Mesendoderm (in vitro differentiated cells): ENCODE measurements around the gene ARMC2.
A peak's percentile ranks its signal among the peaks of the same experiment; 100 is the strongest.

Experiments used
- DNase-seq: peaks from one replicate; pipeline ENCODE4 v3.0.0; 2013
- H2AK5ac ChIP-seq: 2 replicates; pipeline ENCODE4 v1.6.1; 2013; ENCODE audit warnings: low read length, inconsistent platforms
- H2BK120ac ChIP-seq: 2 replicates; pipeline ENCODE4 v1.6.1; 2013; ENCODE audit warnings: low read depth, mild to moderate bottlenecking, low read length, moderate library complexity, mixed read lengths
- H2BK15ac ChIP-seq: replicated peaks from 2 replicates; pipeline ENCODE4 v1.6.1; 2013; ENCODE audit warnings: low read depth, mild to moderate bottlenecking, moderate library complexity
- H2BK5ac ChIP-seq: 2 replicates; pipeline ENCODE4 v1.6.1; 2013; ENCODE audit warnings: low read length, inconsistent platforms
- H3K18ac ChIP-seq: 2 replicates; pipeline ENCODE4 v1.6.1; 2013; ENCODE audit warnings: mild to moderate bottlenecking, low read length, mixed read lengths
- H3K23ac ChIP-seq: one replicate; pipeline ENCODE4 v1.6.1; 2013; ENCODE audit warnings: low read length
- H3K27ac ChIP-seq: 2 replicates; pipeline ENCODE4 v1.5.1; 2013; ENCODE audit warnings: low read depth, mild to moderate bottlenecking, inconsistent platforms, low read length, moderate library complexity
- H3K27me3 ChIP-seq: 2 replicates; pipeline ENCODE4 v1.6.1; 2013; ENCODE audit warnings: low read length, control low read depth, mild to moderate bottlenecking, inconsistent platforms; ENCODE audit not compliant: insufficient read depth, poor library complexity
- H3K36me3 ChIP-seq: 2 replicates; pipeline ENCODE4 v1.6.1; 2013; ENCODE audit warnings: low read length, inconsistent platforms; ENCODE audit not compliant: control insufficient read depth, insufficient read depth
- H3K4ac ChIP-seq: one replicate; pipeline ENCODE4 v1.6.1; 2013; ENCODE audit warnings: low read depth, mild to moderate bottlenecking, low read length, moderate library complexity
- H3K4me1 ChIP-seq: 2 replicates; pipeline ENCODE4 v1.6.1; 2013; ENCODE audit warnings: low read depth, low read length, inconsistent platforms; ENCODE audit not compliant: control insufficient read depth
- H3K4me2 ChIP-seq: 2 replicates; pipeline ENCODE4 v1.6.1; 2013; ENCODE audit warnings: low read length
- H3K4me3 ChIP-seq: 2 replicates; pipeline ENCODE4 v1.5.1; 2013; ENCODE audit warnings: mild to moderate bottlenecking, low read length
- H3K56ac ChIP-seq: one replicate; pipeline ENCODE4 v1.6.1; 2013; ENCODE audit warnings: low read length
- H3K79me1 ChIP-seq: 2 replicates; pipeline ENCODE4 v1.6.1; 2013; ENCODE audit warnings: low read length, inconsistent platforms
- H3K79me2 ChIP-seq: 2 replicates; pipeline ENCODE4 v1.6.1; 2013; ENCODE audit warnings: mild to moderate bottlenecking, low read length; ENCODE audit not compliant: control insufficient read depth, insufficient read depth
- H3K9ac ChIP-seq: 2 replicates; pipeline ENCODE4 v1.6.1; 2013; ENCODE audit warnings: low read length, inconsistent platforms
- H4K5ac ChIP-seq: one replicate; pipeline ENCODE4 v1.6.1; 2013; ENCODE audit warnings: low read length
- H4K8ac ChIP-seq: one replicate; pipeline ENCODE4 v1.6.1; 2013; ENCODE audit warnings: low read depth, mild to moderate bottlenecking, control low read depth, low read length, moderate library complexity
- WGBS: extraction: QIAGEN DNeasy Blood & Tissue Kit; methylation state at CpG from one replicate; pipeline ENCODE4 v1.1.7; 2013; ENCODE audit warnings: low lambda C conversion rate, missing lambda C conversion rate; ENCODE audit not compliant: insufficient coverage; ENCODE audit errors: extremely low coverage; 5-methylcytosine and 5-hydroxymethylcytosine counted together

ARMC2 gene

GRCh38 chr6:109014606-109015005, 166.4 kb downstream of the ARMC2 start:
- Histone ChIP-seq H4K8ac (no peak overlapping the region), H3K23ac (no peak overlapping the region), H2BK15ac (no peak overlapping the region), H2BK5ac (no peak overlapping the region), H3K36me3 (no peaks in the 10 kb centered on the region), H3K56ac (no peak overlapping the region), H3K27ac (no peak overlapping the region), H3K4ac (no peak overlapping the region), H2AK5ac (no peak overlapping the region), H3K27me3 (no peaks in the 10 kb centered on the region), H3K18ac (no peak overlapping the region), H3K4me3 (no peak overlapping the region), H2BK120ac (no peak overlapping the region), H3K4me2 (no peak overlapping the region), H4K5ac (no peak overlapping the region), H3K9ac (no peak overlapping the region), H3K79me2 (no peaks in the 10 kb centered on the region), H3K79me1 (no peaks in the 10 kb centered on the region), H3K4me1 (no peaks in the 10 kb centered on the region)
- DNase-seq, result no peak
- no CpG with 5 or more reads among the region's 2 CpGs for WGBS

GRCh38 chr6:109015176-109015575, 167.0 kb downstream of the ARMC2 start:
- no peak for DNase-seq
- Histone ChIP-seq H3K79me2 (no peaks in the 10 kb centered on the region), H3K9ac (no peak overlapping the region), H3K27me3 (no peaks in the 10 kb centered on the region), H3K18ac (no peak overlapping the region), H3K4ac (no peak overlapping the region), H2AK5ac (no peak overlapping the region), H2BK5ac (no peak overlapping the region), H3K56ac (no peak overlapping the region), H2BK15ac (no peak overlapping the region), H3K36me3 (no peaks in the 10 kb centered on the region), H3K4me1 (no peaks in the 10 kb centered on the region), H4K8ac (no peak overlapping the region), H3K4me2 (no peak overlapping the region), H4K5ac (no peak overlapping the region), H3K4me3 (no peak overlapping the region), H3K79me1 (no peaks in the 10 kb centered on the region), H2BK120ac (no peak overlapping the region), H3K27ac (no peak overlapping the region), H3K23ac (no peak overlapping the region)

- Histone ChIP-seq H3K9ac (no peak overlapping the region), H3K56ac (no peak overlapping the region), H3K27ac (no peak overlapping the region), H3K36me3 (no peaks in the 10 kb centered on the region), H3K79me1 (no peaks in the 10 kb centered on the region), H3K27me3 (no peaks in the 10 kb centered on the region), H2BK15ac (no peak overlapping the region), H3K4me1 (no peaks in the 10 kb centered on the region), H3K23ac (no peak overlapping the region), H4K8ac (no peak overlapping the region), H2BK5ac (no peak overlapping the region), H3K4me2 (no peak overlapping the region), H4K5ac (no peak overlapping the region), H2BK120ac (no peak overlapping the region), H3K4me3 (no peak overlapping the region), H3K79me2 (no peaks in the 10 kb centered on the region), H3K4ac (no peak overlapping the region), H2AK5ac (no peak overlapping the region), H3K18ac (no peak overlapping the region)
- WGBS, result no CpG with 5 or more reads among the region's 1 CpG
- peak; percentile 18 for DNase-seq
Measured at GRCh38 chr6:109019911-109020310, 171.7 kb downstream of the ARMC2 start.

- no CpG with 5 or more reads among the region's 1 CpG for WGBS
- H3K23ac ChIP-seq, result no peak overlapping the region
- no peak overlapping the region for H3K4me2 ChIP-seq
- no peak overlapping the region for H3K56ac ChIP-seq
- H3K9ac ChIP-seq, result no peak overlapping the region
- no peak overlapping the region for H2BK15ac ChIP-seq
- no peak for DNase-seq
- no peak overlapping the region for H3K4me3 ChIP-seq
- no peak overlapping the region for H2AK5ac ChIP-seq
- no peak overlapping the region for H3K27ac ChIP-seq
- H2BK120ac ChIP-seq, result no peak overlapping the region
- no peak overlapping the region for H2BK5ac ChIP-seq
- no peaks in the 10 kb centered on the region for H3K27me3 ChIP-seq
- H3K79me1 ChIP-seq, result no peaks in the 10 kb centered on the region
- H4K8ac ChIP-seq, result no peak overlapping the region
- no peak overlapping the region for H3K4ac ChIP-seq
- H3K4me1 ChIP-seq, result no peaks in the 10 kb centered on the region
- no peaks in the 10 kb centered on the region for H3K36me3 ChIP-seq
- H4K5ac ChIP-seq, result no peak overlapping the region
- no peak overlapping the region for H3K18ac ChIP-seq
- H3K79me2 ChIP-seq, result no peaks in the 10 kb centered on the region
Measured at GRCh38 chr6:109021870-109022269, 173.6 kb downstream of the ARMC2 start.

GRCh38 chr6:109023356-109023925, 175.2 kb downstream of the ARMC2 start:
- Histone ChIP-seq H3K18ac (no peak overlapping the region), H3K4ac (no peak overlapping the region), H3K4me3 (no peak overlapping the region), H2AK5ac (no peak overlapping the region), H4K5ac (no peak overlapping the region), H2BK15ac (no peak overlapping the region), H3K56ac (no peak overlapping the region), H3K36me3 (no peaks in the 10 kb centered on the region), H2BK5ac (no peak overlapping the region), H3K9ac (no peak overlapping the region), H2BK120ac (no peak overlapping the region), H3K27ac (no peak overlapping the region), H3K23ac (no peak overlapping the region), H4K8ac (no peak overlapping the region), H3K79me2 (no peaks in the 10 kb centered on the region), H3K79me1 (no peaks in the 10 kb centered on the region), H3K4me2 (no peak overlapping the region), H3K27me3 (no peaks in the 10 kb centered on the region), H3K4me1 (no peaks in the 10 kb centered on the region)
- no peak for DNase-seq
